Measurements from ENCODE around the gene SPG7. TPM values are rescaled to one million over a fixed set of nuclear protein-coding genes. Genes with fewer than 3 reads are reported as not detected.
A peak's percentile ranks its signal among the peaks of the same experiment; 100 is the strongest.

SPG7 gene
- total RNA-seq, 1 experiment from 2014 or later, result 118 TPM

GRCh38 chr16:89517128-89517527 lies 8.9 kb downstream of the SPG7 start:
- ChIA-PET POLR2A (no interaction called here), CTCF (no interaction called here)
- no peak for DNase-seq (ENCODE audit: low read depth, low spot score)
- in situ Hi-C loops (cut with HindIII; ENCODE audit: low pct_unique_long_range_greater_than_20kb, low sequenced_read_pairs) (no loop called here), intact Hi-C loops (cut with micrococcal nuclease; ENCODE audit: unreplicated experiment) (no loop called here)
- ATAC-seq, result no peak
- Histone ChIP-seq H3K36me3 (ENCODE audit: control insufficient read depth, insufficient read depth, low read length) (peaks cover 11% of the 10 kb centered on the region), H3K27ac (ENCODE audit: low read length) (no peak overlapping the region), H3K9me3 (ENCODE audit: control insufficient read depth, insufficient read depth, low read depth, low read length) (no peaks in the 10 kb centered on the region), H3K27me3 (ENCODE audit: control insufficient read depth, insufficient read depth, low read length) (no peaks in the 10 kb centered on the region), H3K4me3 (ENCODE audit: low read depth in 2 of 2, low read length in 2 of 2) (no peak overlapping the region), H3K4me1 (ENCODE audit: control insufficient read depth, insufficient read depth, low read length) (no peaks in the 10 kb centered on the region)
- TSS peak; percentile 37 for BruUV-seq (replicated peaks)
- TF ChIP-seq SIN3A (IDR thresholded peaks at IDR 0.05; ENCODE audit: borderline replicate concordance, insufficient read depth, low read depth, low read length), result no peak
- TF ChIP-seq TCF7L2 (IDR thresholded peaks at IDR 0.05; ENCODE audit: low read depth, low read length), result no peak
- no peak for TF ChIP-seq POLR2AphosphoS5 (IDR thresholded peaks at IDR 0.05; ENCODE audit: low read depth, low read length)
- no peak for TF ChIP-seq REST (IDR thresholded peaks at IDR 0.05; ENCODE audit: insufficient read depth in 1 of 2, low read depth in 2 of 2, low read length in 1 of 2)
- no peak for TF ChIP-seq CTCF (IDR thresholded peaks at IDR 0.05)

- DNase-seq (ENCODE audit: low read depth, low spot score) (no peak), ATAC-seq (no peak)
- Histone ChIP-seq H3K4me1 (ENCODE audit: control insufficient read depth, insufficient read depth, low read length) (no peaks in the 10 kb centered on the region), H3K27me3 (ENCODE audit: control insufficient read depth, insufficient read depth, low read length) (no peaks in the 10 kb centered on the region), H3K27ac (ENCODE audit: low read length) (no peak overlapping the region), H3K4me3 (ENCODE audit: low read depth in 2 of 2, low read length in 2 of 2) (no peak overlapping the region), H3K36me3 (ENCODE audit: control insufficient read depth, insufficient read depth, low read length) (peaks cover 4% of the 10 kb centered on the region), H3K9me3 (ENCODE audit: control insufficient read depth, insufficient read depth, low read depth, low read length) (no peaks in the 10 kb centered on the region)
- intact Hi-C loops (cut with micrococcal nuclease; ENCODE audit: unreplicated experiment) (no loop called here), in situ Hi-C loops (cut with HindIII; ENCODE audit: low pct_unique_long_range_greater_than_20kb, low sequenced_read_pairs) (no loop called here)
- no TSS peak for BruUV-seq (replicated peaks)
- TF ChIP-seq REST (IDR thresholded peaks at IDR 0.05; ENCODE audit: insufficient read depth in 1 of 2, low read depth in 2 of 2, low read length in 1 of 2) (no peak), POLR2AphosphoS5 (IDR thresholded peaks at IDR 0.05; ENCODE audit: low read depth, low read length) (no peak), SIN3A (IDR thresholded peaks at IDR 0.05; ENCODE audit: borderline replicate concordance, insufficient read depth, low read depth, low read length) (no peak), CTCF (IDR thresholded peaks at IDR 0.05) (no peak), TCF7L2 (IDR thresholded peaks at IDR 0.05; ENCODE audit: low read depth, low read length) (no peak)
- ChIA-PET CTCF (no interaction called here), POLR2A (no interaction called here)
Measured at GRCh38 chr16:89519881-89520280, 11.7 kb downstream of the SPG7 start.
